ENCODE results near the gene COQ7. TPM values are rescaled to one million over a fixed set of nuclear protein-coding genes. Genes with fewer than 3 reads are reported as not detected.

The COQ7 gene
- polyA plus RNA-seq, 1 experiment, result 10.7 TPM

DNA sequence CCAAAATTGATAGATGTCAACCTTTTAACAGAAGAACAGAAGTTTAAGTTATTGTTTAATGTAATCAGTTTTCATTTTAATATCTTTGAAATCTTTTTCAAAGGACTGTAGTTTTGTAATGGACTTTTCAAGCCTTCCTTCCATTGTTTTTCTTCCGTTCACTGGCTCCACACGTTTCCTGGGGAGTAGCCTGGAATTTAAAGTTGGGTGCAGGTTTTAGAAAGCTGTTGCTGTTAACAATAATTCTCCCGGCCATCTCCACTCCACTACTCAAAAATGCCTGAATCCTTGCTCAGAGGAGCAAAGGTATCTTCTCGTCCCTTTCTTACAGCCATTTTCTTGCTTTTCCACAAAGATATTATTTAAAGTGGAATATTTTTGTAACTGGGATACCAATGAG lies 4.7 kb upstream of the COQ7 start:
- TF ChIP-seq CTCF (IDR thresholded peaks at IDR 0.05; ENCODE audit: insufficient read depth, low read depth, low read length), result no peak
- ChIA-PET CTCF (interaction anchor here (0.7 to 1.1 kb wide), 2 partner anchors 23 to 446 kb away, joined by 3 read pairs; no protein-coding TSS in a partner anchor), POLR2A (no interaction called here)
- Histone ChIP-seq H3K36me3 (ENCODE audit: control insufficient read depth, insufficient read depth, low read length) (no peaks in the 10 kb centered on the region), H3K27me3 (ENCODE audit: control insufficient read depth, insufficient read depth, low read length) (no peaks in the 10 kb centered on the region), H3K4me3 (ENCODE audit: low read depth, low read length) (no peak overlapping the region)
- DNase-seq (ENCODE audit: low read depth), result no peak

GRCh38 chr16:19066988-19067348 lies 446 bp upstream of the COQ7 start:
- H3K27me3 ChIP-seq (ENCODE audit: control insufficient read depth, insufficient read depth, low read length), result no peaks in the 10 kb centered on the region
- H3K4me3 ChIP-seq (ENCODE audit: low read depth, low read length), result no peak overlapping the region
- DNase-seq (ENCODE audit: low read depth), result no peak
- CTCF ChIA-PET, result interaction anchor here (0.7 to 1.4 kb wide), 3 partner anchors 57 to 97 kb away, joined by 3 to 11 read pairs (median 4); partner anchors contain the start of gene TMC7
- H3K36me3 ChIP-seq (ENCODE audit: control insufficient read depth, insufficient read depth, low read length), result no peaks in the 10 kb centered on the region
- POLR2A ChIA-PET, result no interaction called here
- TF ChIP-seq CTCF (IDR thresholded peaks at IDR 0.05; ENCODE audit: insufficient read depth, low read depth, low read length), result no peak

DNA sequence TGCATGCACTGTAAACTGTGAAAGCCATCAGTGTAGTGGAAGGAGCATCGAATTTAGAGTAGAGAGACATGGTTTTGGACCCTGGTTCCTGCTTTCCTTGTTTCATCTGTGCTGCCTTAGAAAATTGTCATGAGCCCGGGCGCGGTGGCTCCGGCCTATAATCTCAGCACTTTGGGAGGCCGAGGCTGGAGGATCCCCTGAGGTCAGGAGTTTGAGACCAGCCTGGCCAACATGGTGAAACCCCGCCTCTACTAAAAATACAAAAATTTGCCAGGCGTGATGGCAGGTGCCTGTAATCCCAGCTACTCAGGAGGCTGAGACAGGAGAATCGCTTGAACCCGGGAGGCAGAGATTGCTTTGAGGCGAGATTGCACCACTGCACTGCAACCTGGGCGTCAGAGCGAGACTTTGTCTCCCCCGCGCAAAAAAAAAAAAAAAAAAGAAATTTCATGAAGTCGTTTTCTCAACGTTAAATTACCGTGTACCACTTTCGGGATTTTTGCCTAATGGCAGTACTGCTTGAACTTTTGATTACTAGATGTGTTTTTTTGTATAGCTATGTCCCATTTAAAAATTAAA lies 912 bp downstream of the COQ7 start:
- Histone ChIP-seq H3K4me3 (ENCODE audit: low read depth, low read length) (peak overlapping the region; percentile 72), H3K27me3 (ENCODE audit: control insufficient read depth, insufficient read depth, low read length) (no peaks in the 10 kb centered on the region), H3K36me3 (ENCODE audit: control insufficient read depth, insufficient read depth, low read length) (peaks cover 4% of the 10 kb centered on the region; the same call in 1 of the 2 replicates)
- DNase-seq (ENCODE audit: low read depth), result no peak
- no peak for TF ChIP-seq CTCF (IDR thresholded peaks at IDR 0.05; ENCODE audit: insufficient read depth, low read depth, low read length)
- ChIA-PET CTCF (interaction anchor here (0.8 to 2.8 kb wide), 2 partner anchors 19 to 84 kb away, joined by 3 to 17 read pairs; partner anchors contain the start of gene TMC7), POLR2A (no interaction called here)

DNA sequence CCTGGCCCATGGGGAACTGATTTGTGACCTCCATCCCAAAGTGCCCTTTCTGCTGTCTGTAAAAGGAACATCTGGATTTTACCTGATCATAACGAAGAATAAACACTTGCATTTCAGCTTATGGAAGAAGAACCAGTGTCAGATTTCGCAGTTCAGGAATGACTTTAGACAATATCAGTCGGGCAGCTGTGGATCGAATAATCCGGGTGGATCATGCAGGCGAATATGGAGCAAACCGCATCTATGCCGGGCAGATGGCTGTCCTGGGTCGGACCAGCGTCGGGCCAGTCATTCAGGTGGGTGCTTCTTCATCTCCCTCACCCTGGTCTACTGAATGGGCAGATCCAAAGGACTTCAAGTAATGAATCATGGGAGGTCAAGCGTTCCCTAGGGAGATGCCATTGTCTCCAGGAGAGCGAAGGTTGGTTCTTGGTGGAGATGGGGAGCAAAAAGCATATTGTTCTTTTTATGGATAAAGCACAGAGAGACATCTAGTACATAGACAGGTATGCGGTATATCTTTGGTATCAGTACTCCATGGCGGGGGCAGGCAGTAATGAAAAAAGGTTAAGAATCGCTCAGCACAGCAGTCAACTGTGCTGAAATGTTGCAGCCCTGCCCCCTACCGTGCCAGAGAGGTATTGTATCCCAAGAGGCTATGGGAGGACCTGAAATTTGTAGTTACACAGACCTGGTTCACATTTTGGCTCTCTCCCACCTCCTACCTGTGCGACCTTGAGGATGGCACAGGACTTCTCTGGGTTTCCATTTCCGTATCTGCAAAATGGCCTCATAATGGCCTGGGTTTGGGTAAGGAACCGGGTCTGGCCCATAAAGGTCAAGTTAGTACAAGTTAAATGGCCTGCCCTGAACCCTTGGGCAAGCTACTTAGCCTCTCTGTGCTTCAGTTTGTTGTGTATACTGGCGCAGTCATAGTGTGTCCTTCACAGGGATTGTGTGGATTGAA lies 4.7 kb downstream of the COQ7 start:
- ChIA-PET POLR2A (no interaction called here), CTCF (interaction anchor here (0.6 to 3.9 kb wide), 10 partner anchors 9 to 156 kb away, joined by 3 to 36 read pairs (median 4); partner anchors contain the start of gene TMC7)
- no peaks in the 10 kb centered on the region for H3K27me3 ChIP-seq (ENCODE audit: control insufficient read depth, insufficient read depth, low read length)

More for the DNA sequence above, 4.7 kb downstream of the COQ7 start:
- peak; percentile 86 for TF ChIP-seq CTCF (IDR thresholded peaks at IDR 0.05; ENCODE audit: insufficient read depth, low read depth, low read length)
- Histone ChIP-seq H3K36me3 (ENCODE audit: control insufficient read depth, insufficient read depth, low read length) (peaks cover 11% of the 10 kb centered on the region), H3K4me3 (ENCODE audit: low read depth, low read length) (no peak overlapping the region)
- DNase-seq (ENCODE audit: low read depth), result no peak
